Measurements from ENCODE around the gene NSUN7. TPM values are rescaled to one million over a fixed set of nuclear protein-coding genes. Genes with fewer than 3 reads are reported as not detected.
"Not testable (repeated sequence)": the region's sequence is repeated elsewhere in the genome, so short reads cannot be mapped to it uniquely, and the experiment has no call there.

Gene NSUN7
- total RNA-seq, 1 experiment from 2014 or later, result 19.6 TPM

DNA sequence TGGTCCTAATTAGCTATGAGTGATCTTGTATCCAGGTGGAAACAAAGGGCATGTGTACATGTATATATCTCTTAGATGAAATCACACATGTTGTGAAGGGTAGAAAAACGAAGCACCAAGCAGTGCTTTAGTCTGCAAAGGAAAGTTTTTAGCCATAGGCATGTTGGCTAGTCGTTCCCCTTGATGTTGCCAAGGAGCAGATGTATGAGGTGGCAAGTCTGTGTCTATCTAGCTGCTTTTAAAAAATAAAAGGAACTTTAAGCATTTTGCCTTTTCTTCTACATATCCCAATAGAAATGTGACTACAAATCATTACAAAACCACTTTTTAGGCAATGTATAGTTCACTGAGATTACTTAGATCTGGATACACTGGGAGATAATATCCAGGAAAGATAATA, 63.1 kb downstream of the NSUN7 start:
- ChIA-PET CTCF (no interaction called here), POLR2A (no interaction called here)
- no peak overlapping the region for H3K4me3 Mint-ChIP-seq (ENCODE audit: unreplicated experiment)
- Histone ChIP-seq H3K4me3 (ENCODE audit: low read depth, low read length) (no peak overlapping the region), H3K4me1 (no peaks in the 10 kb centered on the region), H3K27me3 (replicated peaks; ENCODE audit: control insufficient read depth, insufficient read depth, low read length) (no peaks in the 10 kb centered on the region), H3K36me3 (ENCODE audit: control insufficient read depth, insufficient read depth, low read length) (no peaks in the 10 kb centered on the region), H3K9me3 (no peaks in the 10 kb centered on the region)
- no peaks in the 10 kb centered on the region for H3K27me3 Mint-ChIP-seq (ENCODE audit: insufficient read depth, unreplicated experiment)
- H3K9me3 Mint-ChIP-seq (ENCODE audit: unreplicated experiment), result no peaks in the 10 kb centered on the region
- BruUV-seq (replicated peaks), result no TSS peak
- no peak for DNase-seq
- H3K36me3 Mint-ChIP-seq (ENCODE audit: insufficient read depth, unreplicated experiment), result peaks cover 31% of the 10 kb centered on the region
- TF ChIP-seq, protein P1, sequence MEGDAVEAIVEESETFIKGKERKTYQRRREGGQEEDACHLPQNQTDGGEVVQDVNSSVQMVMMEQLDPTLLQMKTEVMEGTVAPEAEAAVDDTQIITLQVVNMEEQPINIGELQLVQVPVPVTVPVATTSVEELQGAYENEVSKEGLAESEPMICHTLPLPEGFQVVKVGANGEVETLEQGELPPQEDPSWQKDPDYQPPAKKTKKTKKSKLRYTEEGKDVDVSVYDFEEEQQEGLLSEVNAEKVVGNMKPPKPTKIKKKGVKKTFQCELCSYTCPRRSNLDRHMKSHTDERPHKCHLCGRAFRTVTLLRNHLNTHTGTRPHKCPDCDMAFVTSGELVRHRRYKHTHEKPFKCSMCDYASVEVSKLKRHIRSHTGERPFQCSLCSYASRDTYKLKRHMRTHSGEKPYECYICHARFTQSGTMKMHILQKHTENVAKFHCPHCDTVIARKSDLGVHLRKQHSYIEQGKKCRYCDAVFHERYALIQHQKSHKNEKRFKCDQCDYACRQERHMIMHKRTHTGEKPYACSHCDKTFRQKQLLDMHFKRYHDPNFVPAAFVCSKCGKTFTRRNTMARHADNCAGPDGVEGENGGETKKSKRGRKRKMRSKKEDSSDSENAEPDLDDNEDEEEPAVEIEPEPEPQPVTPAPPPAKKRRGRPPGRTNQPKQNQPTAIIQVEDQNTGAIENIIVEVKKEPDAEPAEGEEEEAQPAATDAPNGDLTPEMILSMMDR (IDR thresholded peaks at IDR 0.05; ENCODE audit: insufficient read depth in 1 of 2, low read depth in 1 of 2, low read length in 1 of 2, severe bottlenecking in 1 of 2, unreplicated experiment in 1 of 2), result no peak
- no peaks in the 10 kb centered on the region for H3K4me1 Mint-ChIP-seq (ENCODE audit: low read depth, unreplicated experiment)
- H3K27ac Mint-ChIP-seq (ENCODE audit: unreplicated experiment), result no peak overlapping the region
- intact Hi-C loops (cut with micrococcal nuclease; ENCODE audit: unreplicated experiment), result no loop called here

DNA sequence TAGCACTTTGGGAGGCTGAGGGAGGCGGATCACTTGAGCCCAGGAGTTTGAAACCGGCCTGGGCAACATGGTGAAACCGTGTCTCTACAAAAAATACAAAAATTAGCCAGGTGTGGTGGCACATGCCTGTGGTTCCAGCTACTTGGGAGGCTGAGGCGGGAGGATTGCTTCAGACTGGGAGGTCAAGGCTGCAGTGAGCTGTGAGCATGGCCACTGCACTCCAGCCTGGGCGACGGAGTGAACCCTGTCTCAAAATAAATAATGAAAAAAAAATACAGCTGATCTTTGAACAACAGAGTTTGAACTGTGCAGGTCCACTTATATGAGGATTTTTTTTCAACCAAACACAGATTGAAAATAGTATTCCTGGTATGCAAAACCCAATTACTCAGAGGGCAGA, 67.4 kb downstream of the NSUN7 start:
- H3K4me3 Mint-ChIP-seq (ENCODE audit: unreplicated experiment); DNase-seq; H3K9me3 Mint-ChIP-seq (ENCODE audit: unreplicated experiment); H3K4me3 ChIP-seq (ENCODE audit: low read depth, low read length); BruUV-seq (replicated peaks); H3K4me1 Mint-ChIP-seq (ENCODE audit: low read depth, unreplicated experiment); H3K27ac Mint-ChIP-seq (ENCODE audit: unreplicated experiment); intact Hi-C loops (cut with micrococcal nuclease; ENCODE audit: unreplicated experiment); H3K27me3 Mint-ChIP-seq (ENCODE audit: insufficient read depth, unreplicated experiment); H3K36me3 ChIP-seq (ENCODE audit: control insufficient read depth, insufficient read depth, low read length); POLR2A ChIA-PET; H3K4me1 ChIP-seq; H3K9me3 ChIP-seq; H3K27me3 ChIP-seq (replicated peaks; ENCODE audit: control insufficient read depth, insufficient read depth, low read length): not testable (repeated sequence)
- peaks cover 59% of the 10 kb centered on the region for H3K36me3 Mint-ChIP-seq (ENCODE audit: insufficient read depth, unreplicated experiment)
- CTCF ChIA-PET, result interaction anchor here (1.0 kb wide), 1 partner anchor 24 kb away, joined by 3 read pairs; no protein-coding TSS in a partner anchor

GRCh38 chr4:40820101-40820500, 70.3 kb downstream of the NSUN7 start:
- Histone ChIP-seq H3K4me3 (ENCODE audit: low read depth, low read length) (no peak overlapping the region), H3K4me1 (no peaks in the 10 kb centered on the region), H3K36me3 (ENCODE audit: control insufficient read depth, insufficient read depth, low read length) (peaks cover 4% of the 10 kb centered on the region), H3K27me3 (replicated peaks; ENCODE audit: control insufficient read depth, insufficient read depth, low read length) (no peaks in the 10 kb centered on the region), H3K9me3 (no peaks in the 10 kb centered on the region)
- Mint-ChIP-seq H3K9me3 (ENCODE audit: unreplicated experiment) (no peaks in the 10 kb centered on the region), H3K4me3 (ENCODE audit: unreplicated experiment) (no peak overlapping the region), H3K27me3 (ENCODE audit: insufficient read depth, unreplicated experiment) (no peaks in the 10 kb centered on the region), H3K36me3 (ENCODE audit: insufficient read depth, unreplicated experiment) (peaks cover 73% of the 10 kb centered on the region), H3K27ac (ENCODE audit: unreplicated experiment) (peak overlapping the region; percentile 11), H3K4me1 (ENCODE audit: low read depth, unreplicated experiment) (no peaks in the 10 kb centered on the region)
- no TSS peak for BruUV-seq (replicated peaks)
- intact Hi-C loops (cut with micrococcal nuclease; ENCODE audit: unreplicated experiment), result no loop called here
- TF ChIP-seq, protein P1 (IDR thresholded peaks at IDR 0.05; ENCODE audit: insufficient read depth in 1 of 2, low read depth in 1 of 2, low read length in 1 of 2, severe bottlenecking in 1 of 2, unreplicated experiment in 1 of 2), result no peak
- no peak for DNase-seq
- ChIA-PET POLR2A (no interaction called here), CTCF (no interaction called here)

All from Caco-2 (cell line).